HG02943 (cell line): Measurements from ENCODE around the gene CTDP1.

Source experiments
- ATAC-seq: cut with Tn5 transposase; IDR thresholded peaks from one replicate; pipeline ENCODE4 v1.9.1; 2021; ENCODE audit warnings: mild to moderate bottlenecking, low read depth, moderate library complexity; ENCODE audit not compliant: unreplicated experiment

CTDP1 gene

GRCh38 chr18:79644006-79644665, 35.5 kb upstream of the CTDP1 start:
- peak; percentile 81 for ATAC-seq

DNA sequence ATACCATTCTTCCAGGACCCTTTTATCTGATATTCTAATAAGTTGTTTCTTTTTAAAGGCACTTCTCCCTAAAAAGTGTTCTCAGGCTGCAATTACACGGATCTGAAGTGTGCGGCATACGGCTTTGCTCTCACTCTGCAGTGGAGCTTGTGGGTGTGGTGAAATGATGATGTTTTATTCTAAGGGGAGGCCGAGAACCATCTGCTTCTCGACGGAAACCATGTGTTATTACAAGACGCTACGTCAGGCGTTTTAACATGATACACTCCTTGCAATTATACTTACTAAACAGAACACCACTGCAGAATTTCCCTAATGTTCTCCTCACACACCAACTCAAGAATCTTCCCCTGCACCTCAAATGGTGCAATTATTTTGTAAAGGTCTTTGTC, 34.9 kb upstream of the CTDP1 start:
- ATAC-seq: no peak

GRCh38 chr18:79645291-79645983, 34.2 kb upstream of the CTDP1 start:
- no peak for ATAC-seq

- no peak for ATAC-seq
Measured at GRCh38 chr18:79647307-79647706, 32.3 kb upstream of the CTDP1 start.

DNA sequence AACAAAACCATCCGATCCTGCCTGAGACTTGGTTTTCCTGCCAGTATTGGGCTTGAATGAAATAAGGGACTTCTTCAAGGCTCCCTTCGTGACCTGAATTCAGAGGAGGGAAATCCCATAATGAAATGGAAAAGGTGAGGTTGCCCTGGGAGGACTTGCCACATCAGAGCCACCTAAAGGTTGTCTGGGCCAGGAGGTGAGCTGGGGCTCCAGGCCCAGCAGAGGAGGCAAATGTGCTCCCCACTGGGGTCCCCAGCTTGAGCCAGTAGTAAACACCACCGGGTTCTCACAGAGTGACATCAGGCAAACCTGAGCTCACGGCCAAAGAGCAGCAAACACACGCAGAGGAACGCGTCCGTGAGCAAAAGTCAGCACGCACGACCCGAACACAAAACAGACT, 28.6 kb upstream of the CTDP1 start:
- ATAC-seq: no peak

DNA sequence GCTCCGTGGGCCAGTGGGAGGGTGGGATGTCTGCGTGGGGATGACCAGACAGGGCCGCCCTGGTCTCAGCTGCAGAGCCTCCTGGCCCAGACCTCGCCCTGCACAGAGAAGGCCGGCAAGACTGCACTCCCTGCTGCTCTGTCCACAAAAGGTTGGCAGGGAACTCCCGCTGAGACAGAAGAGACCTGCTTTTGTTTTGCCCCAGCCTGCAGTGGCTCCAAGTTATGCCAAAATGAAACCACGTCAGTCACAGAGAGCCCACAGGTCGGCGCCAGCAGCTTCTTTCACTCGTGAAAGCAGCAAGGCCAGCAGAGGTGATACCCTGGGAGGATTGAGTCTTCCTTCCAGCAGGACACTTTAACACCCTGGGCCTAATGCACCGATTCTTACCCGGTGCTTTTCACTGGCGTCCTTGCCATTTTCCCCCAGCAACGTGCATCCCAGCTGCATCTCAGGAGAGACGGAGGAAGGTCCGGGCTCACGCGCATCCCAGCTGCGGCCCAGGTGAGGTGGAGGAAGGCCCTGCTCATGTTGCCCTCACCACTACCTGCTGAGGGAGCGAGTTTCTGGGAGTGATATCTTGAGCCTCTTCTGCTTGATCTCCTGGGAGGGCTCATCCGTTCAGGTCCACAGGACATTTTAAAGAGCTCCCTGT, 22.1 kb upstream of the CTDP1 start:
- no peak for ATAC-seq

DNA sequence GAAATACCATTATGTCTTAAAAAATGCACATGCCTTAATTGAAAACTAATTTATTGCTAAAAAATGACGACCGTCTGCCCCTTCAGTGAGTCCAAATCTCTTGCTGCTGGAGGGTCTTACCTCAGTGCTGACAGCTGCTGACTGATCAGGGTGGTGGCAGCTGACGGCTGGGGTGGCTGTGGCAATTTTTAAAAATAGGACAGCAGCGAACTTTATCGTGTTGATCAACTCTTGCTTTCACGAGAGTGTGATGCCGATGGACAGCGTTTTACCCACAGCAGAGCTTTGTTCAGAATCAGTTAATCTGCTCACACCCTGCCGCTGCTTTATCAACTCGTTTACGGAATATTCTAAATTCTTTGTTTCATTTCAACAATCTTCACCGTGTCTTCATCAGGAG, 21.2 kb upstream of the CTDP1 start:
- ATAC-seq: no peak

GRCh38 chr18:79659733-79660132, 19.9 kb upstream of the CTDP1 start:
- ATAC-seq: no peak

DNA sequence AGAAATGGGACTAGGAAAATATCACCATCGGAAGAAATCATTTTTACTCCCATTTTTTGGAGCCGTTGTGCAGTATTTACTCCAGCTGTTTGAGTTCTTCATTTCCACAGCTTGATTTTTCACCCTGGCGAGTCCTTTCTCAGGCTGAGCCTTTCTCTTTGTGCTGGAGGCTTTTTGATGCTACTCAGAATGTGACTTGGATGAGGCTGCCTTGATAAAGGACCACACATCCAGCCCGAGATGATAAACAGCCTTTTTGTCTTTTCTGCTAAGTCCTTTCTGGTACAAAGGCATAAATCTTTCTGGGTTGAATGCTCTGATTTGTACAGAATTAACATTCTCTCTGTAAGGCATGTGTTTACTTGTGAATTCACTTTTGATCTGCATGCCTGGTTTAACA, 17.6 kb upstream of the CTDP1 start:
- ATAC-seq: no peak

DNA sequence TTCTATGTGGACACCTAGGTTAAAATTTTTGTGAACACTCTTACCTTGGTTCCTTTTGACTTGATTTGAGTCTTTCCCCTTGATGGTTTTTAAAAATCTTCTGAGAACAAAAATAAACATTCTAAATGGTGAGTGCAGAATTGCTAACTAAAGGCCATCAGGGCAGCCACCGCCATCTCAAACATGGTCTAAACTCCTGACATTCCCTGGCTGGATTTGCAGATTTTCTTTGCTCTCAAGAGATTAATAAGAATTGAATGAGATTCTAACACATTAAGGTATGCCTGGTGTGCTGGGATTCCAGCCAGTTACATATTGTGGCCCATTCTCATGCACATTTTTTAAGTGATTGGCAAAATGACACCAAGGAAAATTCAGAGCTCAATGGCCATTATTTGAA, 17.2 kb upstream of the CTDP1 start:
- ATAC-seq: no peak

- ATAC-seq: no peak
Measured at GRCh38 chr18:79664525-79665125, 15.0 kb upstream of the CTDP1 start.

GRCh38 chr18:79668203-79668602, 11.4 kb upstream of the CTDP1 start:
- ATAC-seq: no peak

- ATAC-seq: no peak
Measured at GRCh38 chr18:79672490-79673276, 6.9 kb upstream of the CTDP1 start.

DNA sequence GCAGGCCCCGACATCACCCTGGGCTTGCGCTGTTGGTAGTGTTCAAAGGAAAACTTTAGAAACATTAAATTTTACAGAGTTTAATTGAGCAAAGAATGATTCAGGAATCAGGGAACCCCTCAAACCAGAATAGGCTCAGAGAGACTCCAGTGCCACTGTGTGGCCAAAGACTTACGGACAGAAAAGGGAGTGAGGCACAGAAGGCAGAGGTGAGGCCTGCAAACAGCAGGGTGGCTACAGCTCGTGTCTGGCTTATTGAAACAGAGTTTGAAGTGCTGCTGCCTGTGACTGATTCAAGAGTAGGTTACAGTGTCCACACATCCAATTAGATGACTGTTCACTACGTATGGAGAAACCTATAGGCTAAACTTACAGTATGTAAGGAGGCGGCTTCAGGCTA, 2.4 kb upstream of the CTDP1 start:
- no peak for ATAC-seq

GRCh38 chr18:79677840-79678239, 1.8 kb upstream of the CTDP1 start:
- ATAC-seq: no peak

- peak; percentile 96 for ATAC-seq
Measured at GRCh38 chr18:79678665-79679551, 695 bp upstream of the CTDP1 start.

DNA sequence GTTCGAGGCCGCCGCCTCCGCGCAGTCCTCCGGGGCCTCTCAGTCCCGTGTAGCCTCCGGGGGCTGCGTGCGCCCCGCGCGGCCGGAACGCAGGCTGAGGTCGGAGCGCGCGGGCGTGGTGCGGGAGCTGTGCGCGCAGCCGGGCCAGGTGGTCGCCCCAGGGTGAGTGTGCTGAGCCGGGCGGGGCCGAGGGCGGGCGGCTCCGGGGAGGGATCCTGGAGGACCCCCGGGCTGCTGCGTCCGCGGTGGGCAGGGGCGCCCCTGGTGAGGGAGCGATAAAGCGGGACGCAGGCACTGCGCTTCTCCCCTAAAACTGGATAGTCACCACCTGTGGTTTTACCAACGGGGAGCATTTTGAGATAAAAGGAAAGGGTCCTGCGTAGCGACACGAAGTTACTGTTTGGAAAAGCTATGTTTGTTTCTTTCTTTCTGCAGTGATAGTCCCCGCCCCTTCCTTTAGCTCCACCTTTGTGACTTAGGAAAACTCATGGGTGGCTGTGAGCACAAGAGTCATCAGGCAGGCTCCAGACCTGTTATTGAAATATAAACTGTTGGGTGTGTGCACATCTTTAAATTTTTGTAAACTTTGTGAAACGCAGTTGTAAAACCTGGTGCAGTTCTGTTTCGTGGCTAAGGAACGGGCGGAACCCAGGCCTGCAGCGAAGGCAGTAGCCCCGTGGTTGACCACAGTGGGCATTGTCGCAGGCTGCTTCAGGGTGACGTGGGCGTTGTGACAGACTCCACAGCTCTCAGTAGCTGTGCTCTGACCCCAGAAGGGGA, 687 bp downstream of the CTDP1 start:
- no peak for ATAC-seq

DNA sequence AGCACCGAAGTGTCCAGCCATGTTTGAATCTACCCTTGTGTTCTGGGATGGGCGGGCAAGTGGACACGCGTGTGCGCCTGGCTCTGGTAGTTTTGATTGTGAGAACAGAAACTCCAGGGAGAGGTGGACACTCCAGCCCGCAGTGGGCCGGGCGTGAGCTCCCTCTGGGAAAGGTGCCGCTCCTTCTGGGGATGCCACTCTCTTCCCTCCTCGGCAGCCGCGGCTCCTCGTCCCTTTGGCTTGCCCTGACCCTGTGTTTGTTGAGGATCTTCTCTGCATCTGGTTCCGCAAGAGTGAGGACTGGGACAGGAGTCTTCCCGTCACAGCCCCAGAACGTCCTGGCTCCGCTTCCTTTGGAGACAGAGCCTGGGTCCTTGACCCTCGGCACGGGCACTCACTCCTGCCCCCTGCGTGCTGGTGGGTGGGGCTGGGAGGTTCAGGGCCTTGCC, 1.3 kb downstream of the CTDP1 start:
- ATAC-seq: no peak
